IMR-90 (cell line): ENCODE data around the gene ELP2.

Source experiments
- POLR2A ChIP-seq: IDR thresholded peaks from 2 replicates; pipeline ENCODE4 v1.6.1; 2012; ENCODE audit warnings: mild to moderate bottlenecking, low read depth, low read length
- RCOR1 ChIP-seq: IDR thresholded peaks from 2 replicates; pipeline ENCODE4 v1.6.1; 2012; ENCODE audit warnings: mild to moderate bottlenecking, low read length, improper control_type of control experiment; ENCODE audit not compliant: insufficient replicate concordance
- TF ChIP-seq, protein P1 (sequence below): conservative IDR thresholded peaks from 2 replicates; pipeline ENCODE4 v1.5.1; 2012; ENCODE audit warnings: mild to moderate bottlenecking, low read depth, low read length, improper control_type of control experiment
- TF ChIP-seq, protein P2 (sequence below): fragments of 150-350 bp; IDR thresholded peaks from 2 replicates; pipeline ENCODE4 v1.6.1; 2017; ENCODE audit warnings: mild to moderate bottlenecking, antibody characterized with exemption, low read length, low read depth

DNA sequence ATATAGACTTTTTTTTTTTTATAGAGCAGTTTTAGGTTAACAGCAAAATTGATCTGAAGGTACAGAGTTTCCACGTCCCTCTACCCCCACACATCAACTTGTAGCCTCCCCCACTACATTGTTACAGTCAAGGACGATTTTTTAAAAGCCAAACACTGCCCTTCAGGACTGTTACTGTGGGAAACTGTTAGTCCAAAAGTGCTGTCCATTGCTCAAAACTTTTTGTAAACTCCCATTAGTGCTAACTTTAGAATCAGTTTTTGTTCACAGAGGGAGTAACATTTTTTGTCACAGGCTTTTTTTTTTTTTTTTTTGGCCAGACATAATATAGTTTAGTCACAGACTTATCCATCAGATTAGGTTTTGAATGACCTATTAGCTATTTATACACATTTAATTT, 24.1 kb downstream of the ELP2 start:
- TF ChIP-seq, protein P1, sequence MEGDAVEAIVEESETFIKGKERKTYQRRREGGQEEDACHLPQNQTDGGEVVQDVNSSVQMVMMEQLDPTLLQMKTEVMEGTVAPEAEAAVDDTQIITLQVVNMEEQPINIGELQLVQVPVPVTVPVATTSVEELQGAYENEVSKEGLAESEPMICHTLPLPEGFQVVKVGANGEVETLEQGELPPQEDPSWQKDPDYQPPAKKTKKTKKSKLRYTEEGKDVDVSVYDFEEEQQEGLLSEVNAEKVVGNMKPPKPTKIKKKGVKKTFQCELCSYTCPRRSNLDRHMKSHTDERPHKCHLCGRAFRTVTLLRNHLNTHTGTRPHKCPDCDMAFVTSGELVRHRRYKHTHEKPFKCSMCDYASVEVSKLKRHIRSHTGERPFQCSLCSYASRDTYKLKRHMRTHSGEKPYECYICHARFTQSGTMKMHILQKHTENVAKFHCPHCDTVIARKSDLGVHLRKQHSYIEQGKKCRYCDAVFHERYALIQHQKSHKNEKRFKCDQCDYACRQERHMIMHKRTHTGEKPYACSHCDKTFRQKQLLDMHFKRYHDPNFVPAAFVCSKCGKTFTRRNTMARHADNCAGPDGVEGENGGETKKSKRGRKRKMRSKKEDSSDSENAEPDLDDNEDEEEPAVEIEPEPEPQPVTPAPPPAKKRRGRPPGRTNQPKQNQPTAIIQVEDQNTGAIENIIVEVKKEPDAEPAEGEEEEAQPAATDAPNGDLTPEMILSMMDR: no peak
- no peak for TF ChIP-seq RCOR1
- TF ChIP-seq POLR2A: no peak
- TF ChIP-seq, protein P2, sequence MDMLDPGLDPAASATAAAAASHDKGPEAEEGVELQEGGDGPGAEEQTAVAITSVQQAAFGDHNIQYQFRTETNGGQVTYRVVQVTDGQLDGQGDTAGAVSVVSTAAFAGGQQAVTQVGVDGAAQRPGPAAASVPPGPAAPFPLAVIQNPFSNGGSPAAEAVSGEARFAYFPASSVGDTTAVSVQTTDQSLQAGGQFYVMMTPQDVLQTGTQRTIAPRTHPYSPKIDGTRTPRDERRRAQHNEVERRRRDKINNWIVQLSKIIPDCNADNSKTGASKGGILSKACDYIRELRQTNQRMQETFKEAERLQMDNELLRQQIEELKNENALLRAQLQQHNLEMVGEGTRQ: no peak
